ENCODE data around the gene MATN1. TPM values are rescaled to one million over a fixed set of nuclear protein-coding genes. Genes with fewer than 3 reads are reported as not detected.

MATN1 gene
- total RNA-seq, 1 experiment from 2014 or later = 0.12 TPM

GRCh38 chr1:30680879-30681278, 42.5 kb downstream of the MATN1 start (continued):
- TF ChIP-seq ZBTB33 (IDR thresholded peaks at IDR 0.05; ENCODE audit: extremely low read depth, insufficient replicate concordance, low read length) = no peak
- TF ChIP-seq EGR1 (IDR thresholded peaks at IDR 0.05; ENCODE audit: low read depth) = no peak
- no peak for TF ChIP-seq POLR2A (IDR thresholded peaks at IDR 0.05; ENCODE audit: borderline replicate concordance, extremely low read depth, insufficient read depth, insufficient read length)
- no peak for TF ChIP-seq SIN3A (IDR thresholded peaks at IDR 0.05; ENCODE audit: low read depth)
- no peak for TF ChIP-seq POLR2AphosphoS5 (IDR thresholded peaks at IDR 0.05; ENCODE audit: low read depth, low read length)

GRCh38 chr1:30680429-30680828, 43.0 kb downstream of the MATN1 start:
- intact Hi-C loops (cut with micrococcal nuclease) = no loop called here
- no peaks in the 10 kb centered on the region for H3K9me2 ChIP-seq (ENCODE audit: insufficient read depth)
- H3K27ac ChIP-seq (ENCODE audit: low read depth, low read length) = no peak overlapping the region
- H3K27me3 ChIP-seq (ENCODE audit: insufficient read depth, low read length) = no peaks in the 10 kb centered on the region
- H2AFZ ChIP-seq (ENCODE audit: low read depth, low read length, poor library complexity, severe bottlenecking) = no peak overlapping the region
- ATAC-seq = no peak
- H3K36me3 ChIP-seq (ENCODE audit: control insufficient read depth in 1 of 2, insufficient read depth in 2 of 2, low read length in 2 of 2) = no peaks in the 10 kb centered on the region
- POLR2A ChIA-PET = no interaction called here
- H3K9ac ChIP-seq (ENCODE audit: low read length) = no peak overlapping the region
- H3K4me3 ChIP-seq (replicated peaks in 1 of 2; ENCODE audit: low read depth in 1 of 2, low read length in 2 of 2) = no peak overlapping the region
- CTCF ChIA-PET = no interaction called here
- peaks cover 3 to 6% of the 10 kb centered on the region in 2 experiments; a peak in 3 of 4 replicates for H3K9me3 ChIP-seq (ENCODE audit: control insufficient read depth in 1 of 2, insufficient read depth in 1 of 2, low read depth in 1 of 2, low read length in 2 of 2)
- no peaks in the 10 kb centered on the region for H4K20me1 ChIP-seq (ENCODE audit: insufficient read depth)
- peaks cover 5 to 11% of the 10 kb centered on the region in 2 experiments; a peak in 3 of 4 replicates for H3K4me1 ChIP-seq (ENCODE audit: control insufficient read depth in 1 of 2, insufficient read depth in 2 of 2, low read length in 2 of 2)
- no peak for DNase-seq (ENCODE audit: low read depth, low spot score)
- RAD21 ChIA-PET (ENCODE audit: low non-redundant PET in 1 of 2, low total read pairs in 2 of 2, uncharacterized antibody in 2 of 2, unreplicated experiment in 2 of 2) = no interaction called here
- no TSS peak for BruUV-seq (replicated peaks)
- H3K79me2 ChIP-seq (ENCODE audit: insufficient read depth, low read length) = no peaks in the 10 kb centered on the region
- TF ChIP-seq CEBPB (IDR thresholded peaks at IDR 0.05; ENCODE audit: low read depth) = no peak
- no peak for TF ChIP-seq ZBTB33 (IDR thresholded peaks at IDR 0.05; ENCODE audit: extremely low read depth, insufficient replicate concordance, low read length)
- TF ChIP-seq ELF1 (IDR thresholded peaks at IDR 0.05; ENCODE audit: borderline replicate concordance, low read depth) = no peak
- no peak overlapping the region for H3K4me2 ChIP-seq (ENCODE audit: low read length)
